ENCODE data around the gene TMED4.

Gene TMED4

GRCh38 chr7:44618753-44619152 lies 36.7 kb upstream of the TMED4 start:
- H3K27me3 Mint-ChIP-seq (ENCODE audit: low read depth, poor library complexity): no peaks in the 10 kb centered on the region
- TF ChIP-seq CTCF (IDR thresholded peaks at IDR 0.05): no peak
- DNase-seq: no peak
- no peak overlapping the region for H3K4me3 Mint-ChIP-seq
- no peak overlapping the region for H3K27ac Mint-ChIP-seq
- H3K4me1 Mint-ChIP-seq: peaks cover 38% of the 10 kb centered on the region
- H3K36me3 Mint-ChIP-seq (ENCODE audit: low read depth): peaks cover 17% of the 10 kb centered on the region
- no peaks in the 10 kb centered on the region for H3K9me3 Mint-ChIP-seq

GRCh38 chr7:44618045-44618444 lies 36.0 kb upstream of the TMED4 start:
- peaks cover 17% of the 10 kb centered on the region for H3K36me3 Mint-ChIP-seq (ENCODE audit: low read depth)
- no peaks in the 10 kb centered on the region for H3K9me3 Mint-ChIP-seq
- TF ChIP-seq CTCF (IDR thresholded peaks at IDR 0.05): no peak
- no peak for DNase-seq
- H3K4me3 Mint-ChIP-seq: no peak overlapping the region
- H3K4me1 Mint-ChIP-seq: peaks cover 35% of the 10 kb centered on the region
- no peak overlapping the region for H3K27ac Mint-ChIP-seq
- no peaks in the 10 kb centered on the region for H3K27me3 Mint-ChIP-seq (ENCODE audit: low read depth, poor library complexity)

DNA sequence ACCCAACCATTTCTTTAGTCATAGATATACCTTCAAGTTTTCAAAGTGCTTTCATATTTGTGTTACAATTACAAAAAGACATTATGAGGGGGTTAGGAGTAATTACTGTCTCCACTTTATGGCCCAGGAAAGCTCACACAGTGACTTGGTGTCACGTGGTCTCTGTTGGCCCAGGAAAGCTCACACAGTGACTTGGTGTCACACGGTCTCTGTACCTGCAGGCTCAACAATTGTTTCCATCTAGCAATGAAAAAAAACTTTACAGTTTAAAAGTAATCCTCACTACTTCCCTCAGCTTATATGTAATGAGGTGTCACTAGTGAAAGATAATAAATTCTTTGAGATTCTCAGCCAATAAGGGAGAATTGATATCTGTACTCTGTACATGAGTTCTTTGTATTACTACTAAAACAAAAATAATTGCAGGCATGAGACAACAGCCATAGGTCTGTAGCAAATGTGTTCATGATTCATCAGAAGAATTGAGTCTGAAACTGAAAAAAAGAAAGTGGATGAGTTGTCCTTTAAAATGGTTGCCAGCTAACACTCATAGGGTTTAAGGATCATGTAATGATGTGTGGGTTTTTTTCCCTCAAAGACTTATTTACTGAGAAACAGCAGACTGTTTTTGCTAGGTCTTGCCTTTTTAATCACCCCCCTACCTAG lies 35.3 kb upstream of the TMED4 start:
- peaks cover 17% of the 10 kb centered on the region for H3K36me3 Mint-ChIP-seq (ENCODE audit: low read depth)
- H3K27me3 Mint-ChIP-seq (ENCODE audit: low read depth, poor library complexity): no peaks in the 10 kb centered on the region
- no peak for DNase-seq
- H3K9me3 Mint-ChIP-seq: no peaks in the 10 kb centered on the region
- H3K4me3 Mint-ChIP-seq: no peak overlapping the region
- no peak for TF ChIP-seq CTCF (IDR thresholded peaks at IDR 0.05)
- peaks cover 33% of the 10 kb centered on the region for H3K4me1 Mint-ChIP-seq
- H3K27ac Mint-ChIP-seq: no peak overlapping the region

DNA sequence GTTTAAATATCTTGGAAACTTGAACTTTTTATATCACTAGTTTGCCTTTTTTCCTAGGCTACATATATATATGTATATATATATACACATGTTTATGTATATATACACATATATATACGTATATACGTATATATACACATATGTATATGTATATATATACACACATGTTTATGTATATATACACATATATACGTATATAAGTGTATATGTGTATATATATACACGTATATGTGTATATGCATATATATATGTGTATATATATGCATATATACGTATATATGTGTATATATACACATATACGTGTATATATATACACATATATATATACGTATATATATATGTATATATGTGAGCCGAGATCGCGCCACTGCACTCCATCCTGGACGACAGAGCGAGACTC lies 34.5 kb upstream of the TMED4 start:
- no peak for DNase-seq
- TF ChIP-seq CTCF (IDR thresholded peaks at IDR 0.05): no peak
- no peaks in the 10 kb centered on the region for H3K9me3 Mint-ChIP-seq
- H3K27me3 Mint-ChIP-seq (ENCODE audit: low read depth, poor library complexity): no peaks in the 10 kb centered on the region
- H3K4me1 Mint-ChIP-seq: peaks cover 29% of the 10 kb centered on the region
- no peak overlapping the region for H3K4me3 Mint-ChIP-seq
- H3K36me3 Mint-ChIP-seq (ENCODE audit: low read depth): peaks cover 23% of the 10 kb centered on the region
- H3K27ac Mint-ChIP-seq: no peak overlapping the region

- no peak overlapping the region for H3K4me3 Mint-ChIP-seq
- DNase-seq: no peak
- H3K4me1 Mint-ChIP-seq: peaks cover 28% of the 10 kb centered on the region
- H3K27ac Mint-ChIP-seq: no peak overlapping the region
- TF ChIP-seq CTCF (IDR thresholded peaks at IDR 0.05): no peak
- H3K9me3 Mint-ChIP-seq: no peaks in the 10 kb centered on the region
- no peaks in the 10 kb centered on the region for H3K27me3 Mint-ChIP-seq (ENCODE audit: low read depth, poor library complexity)
- H3K36me3 Mint-ChIP-seq (ENCODE audit: low read depth): peaks cover 23% of the 10 kb centered on the region
These were observed 33.8 kb upstream of the TMED4 start for GRCh38 chr7:44615793-44616192.

- H3K27ac Mint-ChIP-seq: peak overlapping the region; percentile 8
These were observed 33.1 kb upstream of the TMED4 start for GRCh38 chr7:44615149-44615611.

More at GRCh38 chr7:44615149-44615611, 33.1 kb upstream of the TMED4 start:
- TF ChIP-seq CTCF (IDR thresholded peaks at IDR 0.05): no peak
- Mint-ChIP-seq H3K27me3 (ENCODE audit: low read depth, poor library complexity) (no peaks in the 10 kb centered on the region), H3K4me1 (peaks cover 28% of the 10 kb centered on the region), H3K4me3 (no peak overlapping the region), H3K9me3 (no peaks in the 10 kb centered on the region), H3K36me3 (ENCODE audit: low read depth) (peaks cover 28% of the 10 kb centered on the region)
- DNase-seq: no peak

Measured in nephron progenitor cell (in vitro differentiated cells).